ENCODE results near the gene CYTH3. TPM values are rescaled to one million over a fixed set of nuclear protein-coding genes. Genes with fewer than 3 reads are reported as not detected.

CYTH3 gene, protein sequence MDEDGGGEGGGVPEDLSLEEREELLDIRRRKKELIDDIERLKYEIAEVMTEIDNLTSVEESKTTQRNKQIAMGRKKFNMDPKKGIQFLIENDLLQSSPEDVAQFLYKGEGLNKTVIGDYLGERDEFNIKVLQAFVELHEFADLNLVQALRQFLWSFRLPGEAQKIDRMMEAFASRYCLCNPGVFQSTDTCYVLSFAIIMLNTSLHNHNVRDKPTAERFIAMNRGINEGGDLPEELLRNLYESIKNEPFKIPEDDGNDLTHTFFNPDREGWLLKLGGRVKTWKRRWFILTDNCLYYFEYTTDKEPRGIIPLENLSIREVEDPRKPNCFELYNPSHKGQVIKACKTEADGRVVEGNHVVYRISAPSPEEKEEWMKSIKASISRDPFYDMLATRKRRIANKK
- 10 to 100 TPM; 41.0 to 75.5 (median 56.7) TPM for total RNA-seq

DNA sequence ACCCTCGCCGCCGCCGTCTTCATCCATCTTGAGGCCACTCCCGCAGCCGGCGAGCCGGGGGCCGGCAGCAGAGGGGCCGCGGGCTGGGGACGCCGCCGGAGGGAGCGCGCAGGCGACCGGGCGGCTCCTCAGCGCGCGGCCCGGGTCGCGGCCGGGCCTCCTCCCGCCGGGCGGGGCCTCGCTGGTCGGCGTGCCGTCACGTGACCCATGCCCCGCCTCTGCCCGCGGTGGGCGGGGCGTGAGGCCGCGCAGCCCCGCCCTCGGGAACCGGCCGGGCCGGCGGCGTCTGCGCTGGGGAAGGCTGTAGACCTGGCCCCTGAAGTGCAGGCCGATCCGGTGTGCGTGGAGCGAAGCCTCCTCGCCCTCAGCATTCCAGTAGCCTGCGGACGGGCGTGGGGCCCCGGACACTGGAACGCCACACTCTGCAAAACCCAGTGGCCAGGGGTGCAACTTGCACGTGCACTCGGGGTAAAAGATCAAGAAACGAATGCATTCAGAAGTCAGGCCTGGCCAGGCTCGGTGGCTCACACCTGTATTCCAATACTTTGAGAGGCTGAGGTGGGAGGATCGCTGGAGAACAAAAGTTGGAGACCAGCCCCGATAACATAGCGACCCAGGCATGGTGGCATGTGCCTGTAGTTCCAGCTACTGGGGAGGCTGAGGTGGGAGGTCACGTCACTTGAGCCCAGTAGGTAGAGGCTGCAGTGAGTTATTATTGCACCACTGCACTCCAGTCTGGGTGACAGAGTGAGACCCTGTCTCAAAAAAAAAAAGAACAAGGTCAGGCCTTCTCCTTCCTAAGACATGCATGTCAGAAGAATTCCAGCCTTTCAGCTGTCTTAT lies at the start of gene CYTH3:
CYTH3 (minus strand) TSS at position 144 of the 843 bp plus-strand sequence; CDS start at position 27, 117 bp downstream.
- H3K27ac ChIP-seq: peak within 1 kb of the TSS; percentile 14 to 78 (median 64)
- peak within 1 kb of the TSS; percentile 12 to 93 (median 61) for H3K4me3 ChIP-seq (replicated peaks in 1 of 3)
- no peaks in the 10 kb centered on the region for H3K9me3 ChIP-seq
- 27 to 40% methylated on average over 9 to 13 of the region's 67 CpGs for WGBS, 2 donors
- intact Hi-C loops (cut with DNase I): loop anchor here (10.0 kb wide), 1 partner anchor 98 kb away; no protein-coding TSS in a partner anchor
- H3K36me3 ChIP-seq: no peaks in the 10 kb centered on the region
- TF ChIP-seq POLR2A (IDR thresholded peaks at IDR 0.05): peak; percentile 90 to 91
- TF ChIP-seq, protein P1, sequence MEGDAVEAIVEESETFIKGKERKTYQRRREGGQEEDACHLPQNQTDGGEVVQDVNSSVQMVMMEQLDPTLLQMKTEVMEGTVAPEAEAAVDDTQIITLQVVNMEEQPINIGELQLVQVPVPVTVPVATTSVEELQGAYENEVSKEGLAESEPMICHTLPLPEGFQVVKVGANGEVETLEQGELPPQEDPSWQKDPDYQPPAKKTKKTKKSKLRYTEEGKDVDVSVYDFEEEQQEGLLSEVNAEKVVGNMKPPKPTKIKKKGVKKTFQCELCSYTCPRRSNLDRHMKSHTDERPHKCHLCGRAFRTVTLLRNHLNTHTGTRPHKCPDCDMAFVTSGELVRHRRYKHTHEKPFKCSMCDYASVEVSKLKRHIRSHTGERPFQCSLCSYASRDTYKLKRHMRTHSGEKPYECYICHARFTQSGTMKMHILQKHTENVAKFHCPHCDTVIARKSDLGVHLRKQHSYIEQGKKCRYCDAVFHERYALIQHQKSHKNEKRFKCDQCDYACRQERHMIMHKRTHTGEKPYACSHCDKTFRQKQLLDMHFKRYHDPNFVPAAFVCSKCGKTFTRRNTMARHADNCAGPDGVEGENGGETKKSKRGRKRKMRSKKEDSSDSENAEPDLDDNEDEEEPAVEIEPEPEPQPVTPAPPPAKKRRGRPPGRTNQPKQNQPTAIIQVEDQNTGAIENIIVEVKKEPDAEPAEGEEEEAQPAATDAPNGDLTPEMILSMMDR (IDR thresholded peaks at IDR 0.05): peak in 1 of 6 experiments; percentile 12
- H3K27me3 ChIP-seq: no peaks in the 10 kb centered on the region
- DNase-seq: peak; percentile 77 to 83
- H3K4me1 ChIP-seq: peaks cover 5 to 18% of the 10 kb centered on the region in 2 donors

DNA sequence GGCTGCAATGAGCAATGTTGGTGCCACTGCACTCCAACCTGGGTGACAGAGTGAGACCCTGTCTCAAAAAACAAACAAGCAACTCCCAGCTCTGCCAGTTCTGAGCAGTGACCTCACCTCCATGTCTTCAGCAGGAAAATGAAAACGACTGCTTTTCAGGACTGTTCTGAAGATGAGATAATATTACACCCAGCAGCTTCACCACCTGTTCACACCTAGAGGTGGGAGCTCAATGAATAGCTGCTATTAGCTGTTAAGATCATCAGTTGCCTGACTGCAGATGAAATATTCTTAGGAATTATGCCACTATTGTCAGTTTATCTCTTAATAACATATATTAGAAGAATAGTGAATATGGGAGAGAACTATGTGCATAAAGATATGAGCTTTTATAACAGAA lies 48.4 kb upstream of the CYTH3 start:
- Histone ChIP-seq H3K4me3 (replicated peaks in 1 of 3) (no peak overlapping the region), H3K4me1 (peaks cover 5 to 10% of the 10 kb centered on the region in 2 donors), H3K36me3 (no peaks in the 10 kb centered on the region), H3K27me3 (no peaks in the 10 kb centered on the region), H3K9me3 (no peaks in the 10 kb centered on the region), H3K27ac (no peak overlapping the region)
- 50 to 57% methylated on average over 1 of the region's 1 CpG for WGBS, 2 donors
- intact Hi-C loops (cut with DNase I): loop anchor here (5.0 to 10.0 kb wide), 3 partner anchors 56 to 326 kb away; no protein-coding TSS in a partner anchor
- no peak for DNase-seq
- no peak for TF ChIP-seq POLR2A (IDR thresholded peaks at IDR 0.05)
- TF ChIP-seq, protein P1 (IDR thresholded peaks at IDR 0.05): no peak

DNA sequence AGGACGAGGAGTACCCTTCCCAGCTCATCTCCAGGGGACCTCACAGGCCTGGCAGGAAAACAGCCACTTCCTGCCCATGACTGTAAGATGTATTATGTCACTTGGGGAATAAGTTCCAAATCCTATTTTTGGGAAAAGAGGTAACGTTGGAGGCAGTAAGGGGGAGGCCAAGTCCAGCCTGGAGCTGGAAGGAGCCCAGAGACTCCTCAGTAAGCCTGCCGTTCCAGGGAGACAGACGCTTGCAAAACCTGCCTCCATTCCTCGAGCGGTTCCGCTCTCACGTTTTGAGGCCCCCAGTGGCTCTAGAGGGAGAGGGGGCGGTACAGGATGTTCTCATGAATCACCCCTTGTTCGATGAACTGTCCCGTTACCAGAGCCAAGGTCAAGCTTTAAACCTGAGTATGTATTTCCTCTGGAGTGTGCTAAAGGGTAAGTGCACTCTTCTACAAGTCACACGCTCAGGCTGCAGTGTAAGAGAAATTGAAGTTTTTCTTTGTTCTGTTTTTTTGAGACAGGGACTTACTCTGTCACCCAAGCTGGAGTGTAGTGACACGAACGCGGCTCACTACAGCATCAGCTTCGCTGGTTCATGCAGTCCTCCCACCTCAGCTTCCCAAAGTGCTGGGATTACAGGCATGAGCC lies 45.5 kb upstream of the CYTH3 start:
- no peak overlapping the region for H3K4me3 ChIP-seq (replicated peaks in 1 of 3)
- intact Hi-C loops (cut with DNase I): no loop called here
- H3K27me3 ChIP-seq: no peaks in the 10 kb centered on the region

DNA sequence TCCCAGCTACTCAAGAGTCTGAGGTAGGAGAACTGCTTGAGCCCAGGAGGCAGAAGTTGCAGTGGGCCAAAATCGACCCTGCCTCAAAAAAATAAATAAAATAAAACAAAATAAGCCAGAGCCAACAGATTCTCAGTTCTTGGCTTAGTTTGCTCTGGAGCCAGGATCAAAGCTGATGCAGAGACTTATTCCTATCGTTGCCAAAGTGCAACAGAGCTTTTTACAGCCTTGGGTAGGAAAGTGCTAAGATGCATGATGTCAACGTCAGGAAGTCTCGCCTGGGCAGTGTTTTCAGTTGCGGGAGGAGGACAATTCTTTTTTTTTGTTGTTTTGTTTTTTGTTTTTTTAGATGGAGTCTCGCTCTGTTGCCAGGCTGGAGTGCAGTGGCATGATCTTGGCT lies 43.8 kb upstream of the CYTH3 start:
- TF ChIP-seq, protein P1 (IDR thresholded peaks at IDR 0.05): no peak
- no peak for TF ChIP-seq POLR2A (IDR thresholded peaks at IDR 0.05)
- H3K4me3 ChIP-seq (replicated peaks in 1 of 3): no peak overlapping the region
- H3K27ac ChIP-seq: no peak overlapping the region
- no peaks in the 10 kb centered on the region for H3K9me3 ChIP-seq
- 81 to 91% methylated on average over 6 of the region's 6 CpGs for WGBS, 2 donors
- intact Hi-C loops (cut with DNase I): no loop called here
- no peaks in the 10 kb centered on the region for H3K27me3 ChIP-seq
- DNase-seq: no peak
- no peaks in the 10 kb centered on the region for H3K36me3 ChIP-seq
- peaks cover 5 to 10% of the 10 kb centered on the region in 2 donors for H3K4me1 ChIP-seq

More for the DNA sequence above, 45.5 kb upstream of the CYTH3 start:
- Histone ChIP-seq H3K9me3 (no peaks in the 10 kb centered on the region), H3K36me3 (no peaks in the 10 kb centered on the region), H3K27ac (peak overlapping the region; percentile 27 to 47 (median 34)), H3K4me1 (peaks cover 5 to 10% of the 10 kb centered on the region in 2 donors)
- WGBS, 2 donors: 23 to 30% methylated on average over 8 to 16 of the region's 16 CpGs
- TF ChIP-seq POLR2A (IDR thresholded peaks at IDR 0.05): no peak
- TF ChIP-seq, protein P1 (IDR thresholded peaks at IDR 0.05): no peak
- DNase-seq: peak; percentile 50 to 68
